Activated naive CD8-positive, alpha-beta T cell treated with anti-CD3 and anti-CD28 coated beads, Interleukin-2, amount 50 U/mL, for 16 hours (primary cell): ENCODE results near the gene PLD1.
"Not testable (repeated sequence)": the region's sequence is repeated elsewhere in the genome, so short reads cannot be mapped to it uniquely, and the experiment has no call there.

Experiments used
- DNase-seq: peaks from one replicate; pipeline ENCODE4 v3.0.0-alpha.2; 2020; ENCODE audit warnings: low read depth, low spot score

The PLD1 gene

GRCh38 chr3:171746320-171747222 lies 63.7 kb downstream of the PLD1 start:
- not testable (repeated sequence) for DNase-seq

- no peak for DNase-seq
Observed at GRCh38 chr3:171745577-171746319, 64.5 kb downstream of the PLD1 start.

DNA sequence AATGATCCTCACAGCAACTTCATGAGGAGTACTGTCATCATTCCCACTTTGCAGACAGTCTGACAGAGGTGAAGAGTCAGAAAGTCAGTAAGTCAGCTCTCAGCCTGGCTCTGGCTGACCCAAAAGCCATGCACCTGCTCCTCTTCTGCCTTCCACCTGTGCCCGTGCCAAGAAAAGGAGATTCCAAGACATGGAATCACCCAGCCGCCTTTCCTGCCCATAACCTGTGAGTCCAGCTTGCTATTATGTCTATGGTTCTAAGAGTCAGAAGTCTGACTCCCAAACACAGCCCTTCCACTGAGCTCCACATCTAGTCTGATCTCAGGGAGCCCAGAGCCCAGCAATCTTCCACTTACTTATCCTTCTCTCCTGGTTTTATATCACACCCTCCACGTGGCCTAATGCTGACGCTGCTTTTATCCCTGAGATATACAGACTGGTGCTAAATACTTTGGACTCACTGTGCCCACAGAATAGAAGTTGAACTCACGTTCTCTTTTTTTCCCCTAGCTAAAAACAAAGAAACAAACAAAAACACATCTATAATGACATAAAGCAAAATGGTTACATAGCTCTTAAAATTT lies 66.0 kb downstream of the PLD1 start:
- no peak for DNase-seq

DNA sequence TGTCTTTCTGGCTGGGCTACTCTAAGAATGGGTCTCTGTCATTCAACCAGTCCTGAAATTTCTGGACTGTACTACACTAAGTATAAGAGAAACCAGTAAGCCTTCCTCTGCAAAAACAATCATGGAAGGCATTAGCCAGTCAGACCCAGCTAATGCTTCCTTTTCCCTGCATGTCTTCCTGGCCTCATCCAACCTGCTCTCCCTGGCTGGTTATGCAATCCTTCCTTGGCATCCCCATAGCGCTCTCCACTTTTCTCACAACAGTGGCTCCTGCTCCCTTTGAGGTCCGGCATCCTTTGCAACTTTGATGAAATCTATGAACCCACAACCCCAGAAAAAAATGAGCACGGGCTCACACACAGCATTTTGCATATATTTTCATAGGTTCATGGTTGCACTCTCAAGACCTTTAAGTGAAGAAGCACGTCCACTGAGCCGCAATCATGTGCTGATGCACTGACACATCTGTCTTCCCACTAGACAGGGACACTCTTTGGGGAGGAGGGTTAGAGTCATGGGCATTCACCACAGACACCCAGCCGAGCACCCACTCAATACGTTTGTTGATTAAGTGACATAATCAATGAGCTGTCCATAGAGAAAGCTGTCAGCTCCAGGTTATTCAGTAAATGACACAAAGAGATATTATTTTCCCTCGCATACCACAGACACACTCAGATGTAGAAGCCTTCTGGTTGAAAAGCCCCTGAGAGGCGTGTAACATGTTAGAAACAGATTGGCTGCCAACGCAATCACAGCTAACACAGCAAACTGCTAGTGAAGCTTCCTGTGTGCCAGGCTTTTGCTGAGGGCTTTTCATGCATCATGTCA lies 66.7 kb downstream of the PLD1 start:
- DNase-seq = no peak

DNA sequence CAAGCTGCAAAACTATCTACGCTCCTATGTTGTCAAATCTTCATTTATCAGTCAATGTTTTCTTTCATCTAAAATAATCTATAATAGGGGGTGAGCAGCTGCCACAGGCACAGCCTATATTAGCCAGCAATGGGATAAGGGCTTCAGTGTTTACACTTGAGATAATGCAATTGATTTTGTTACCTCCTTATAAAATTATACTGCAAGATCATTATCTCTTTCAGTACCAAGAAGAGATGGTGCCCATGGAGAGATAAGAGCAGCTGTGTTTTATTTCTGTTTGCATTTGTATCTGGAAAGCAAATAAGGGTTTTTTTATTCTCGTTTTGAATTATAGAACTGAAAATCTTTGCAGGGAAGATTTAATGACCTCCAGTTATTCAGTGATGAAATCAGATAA lies 68.9 kb downstream of the PLD1 start:
- no peak for DNase-seq

DNA sequence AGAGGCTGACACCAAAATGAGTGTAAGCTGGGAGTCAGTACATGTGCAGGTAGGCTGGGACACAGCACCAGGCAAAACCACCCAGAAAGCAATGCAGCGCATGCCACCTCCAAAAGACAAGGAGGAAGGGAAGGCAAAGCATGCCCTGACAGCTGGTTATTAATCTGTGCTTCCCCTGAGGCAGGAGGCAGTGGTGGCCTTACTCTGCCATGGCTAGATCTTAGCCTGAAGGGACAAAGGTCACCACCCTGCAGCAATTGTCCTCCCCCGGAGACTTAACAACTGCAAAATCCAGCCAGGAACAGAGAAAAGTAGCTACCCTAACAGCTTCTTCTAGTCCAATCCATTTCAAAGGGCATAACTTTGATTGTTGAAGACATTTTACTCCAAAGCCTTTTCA lies 73.7 kb downstream of the PLD1 start:
- no peak for DNase-seq

DNA sequence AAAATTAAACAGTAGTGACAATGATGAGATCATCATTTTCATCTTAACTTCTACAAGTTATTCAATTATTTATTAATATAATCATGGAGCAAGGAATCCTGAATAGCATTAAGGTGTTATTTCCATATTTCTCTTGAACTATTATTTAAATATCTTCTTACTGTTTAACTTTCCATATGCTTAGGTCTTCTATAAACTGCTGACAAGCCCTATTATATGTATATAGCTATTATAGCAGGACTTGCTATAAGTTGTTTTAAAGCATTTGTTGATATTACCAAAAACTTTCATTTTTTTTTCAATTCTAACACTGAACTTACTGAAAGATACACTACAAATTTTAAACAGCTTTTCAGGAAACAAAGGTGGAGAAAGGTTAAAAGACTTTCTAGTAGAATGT lies 76.7 kb downstream of the PLD1 start:
- no peak for DNase-seq

DNA sequence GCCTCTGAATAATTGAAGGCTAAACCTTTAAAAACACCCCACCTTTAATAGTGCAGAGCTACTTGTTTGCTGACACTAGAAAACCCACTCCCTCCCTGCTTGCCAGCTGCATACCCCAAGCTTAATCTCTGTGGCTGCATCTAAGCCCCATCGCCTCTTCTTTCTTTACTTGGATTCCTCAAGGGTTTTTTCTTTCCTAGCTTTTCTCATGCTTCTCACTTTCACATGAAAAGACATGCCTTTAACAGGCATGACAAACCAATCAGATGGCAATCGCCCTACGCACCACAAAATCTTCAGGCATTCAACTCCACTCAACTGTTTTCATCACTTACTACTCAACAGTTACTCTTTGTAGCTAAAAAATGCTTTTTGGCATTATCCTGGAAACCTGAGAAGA lies 77.5 kb downstream of the PLD1 start:
- DNase-seq = no peak

DNA sequence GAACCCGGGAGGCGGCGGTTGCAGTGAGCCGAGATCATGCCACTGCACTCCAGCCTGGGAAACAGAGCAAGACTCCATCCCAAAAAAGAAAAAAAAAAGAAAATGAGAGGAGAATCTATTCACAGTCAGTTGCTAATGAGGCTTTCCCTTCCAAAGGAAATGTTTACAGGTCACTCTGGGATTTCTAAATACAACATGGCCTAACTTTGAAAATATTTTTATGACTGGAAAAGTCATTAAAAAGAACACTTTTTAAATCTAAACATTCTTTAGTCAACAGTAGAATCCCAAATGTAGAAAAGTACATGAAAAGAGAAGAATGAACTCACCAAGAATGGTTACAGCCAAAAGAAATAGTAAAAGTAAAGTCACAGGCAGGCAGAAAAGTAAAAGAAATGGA lies 78.6 kb downstream of the PLD1 start:
- no peak for DNase-seq

DNA sequence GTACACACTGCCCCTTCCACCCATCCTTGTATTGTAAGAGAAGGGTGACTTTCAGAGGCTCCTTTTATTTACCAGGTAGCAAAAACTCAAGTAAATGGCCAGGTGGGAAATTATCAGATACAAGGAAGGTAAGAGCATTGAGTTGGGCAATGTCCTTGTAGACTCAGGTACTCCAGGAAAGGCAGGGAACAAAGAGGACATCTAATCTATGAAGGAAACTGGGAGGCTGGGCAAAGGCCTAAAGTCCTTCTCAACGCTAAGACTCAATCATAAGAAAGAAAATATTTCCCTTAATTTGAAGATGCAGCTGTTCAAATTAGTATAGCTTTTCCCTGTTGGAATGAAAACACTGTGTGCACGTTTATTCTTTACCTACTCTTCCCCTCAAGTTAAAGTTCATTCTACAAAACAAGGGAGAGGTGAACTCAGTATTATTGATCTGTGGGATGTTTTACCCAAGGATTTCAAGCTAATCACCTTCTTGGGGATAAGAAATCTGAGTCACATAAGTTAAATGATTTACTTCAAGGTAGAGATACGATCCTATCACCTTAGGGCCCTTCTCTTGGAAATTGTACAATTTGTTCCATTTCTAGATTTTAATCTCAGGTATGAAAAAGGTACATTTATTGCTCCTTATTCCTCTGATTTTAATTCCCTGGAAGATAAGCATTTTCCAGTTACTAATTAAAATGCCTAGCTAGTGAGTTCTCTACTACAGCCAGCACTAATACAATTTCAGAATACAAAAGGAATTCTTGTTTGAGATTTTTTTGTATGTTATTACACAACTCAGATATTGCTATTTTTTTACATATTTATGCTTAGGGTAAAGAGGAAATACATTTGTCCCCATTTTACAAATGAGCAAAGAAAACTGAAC lies 80.6 kb downstream of the PLD1 start:
- no peak for DNase-seq

GRCh38 chr3:171727288-171727687 lies 83.0 kb downstream of the PLD1 start:
- DNase-seq = no peak

GRCh38 chr3:171718493-171719185 lies 91.6 kb downstream of the PLD1 start:
- no peak for DNase-seq

- no peak for DNase-seq
Observed at GRCh38 chr3:171715155-171715554, 95.1 kb downstream of the PLD1 start.

- DNase-seq = no peak
Observed at GRCh38 chr3:171712171-171712938, 97.9 kb downstream of the PLD1 start.

- DNase-seq = no peak
Observed at GRCh38 chr3:171711461-171712170, 98.7 kb downstream of the PLD1 start.

GRCh38 chr3:171710359-171710758 lies 99.9 kb downstream of the PLD1 start:
- DNase-seq = no peak

GRCh38 chr3:171704814-171705213 lies 105.5 kb downstream of the PLD1 start:
- DNase-seq = no peak

GRCh38 chr3:171704002-171704401 lies 106.3 kb downstream of the PLD1 start:
- DNase-seq = no peak

- DNase-seq = no peak
Observed at GRCh38 chr3:171703144-171703543, 107.1 kb downstream of the PLD1 start.
